ENCODE measurements around the gene XPR1. TPM values are rescaled to one million over a fixed set of nuclear protein-coding genes. Genes with fewer than 3 reads are reported as not detected.

XPR1 gene
- total and polyA plus RNA-seq, 2 donors (not counting 3 experiments of a cell fraction or from before 2014, with no cell fraction given): 23.9 to 26.7 TPM

DNA sequence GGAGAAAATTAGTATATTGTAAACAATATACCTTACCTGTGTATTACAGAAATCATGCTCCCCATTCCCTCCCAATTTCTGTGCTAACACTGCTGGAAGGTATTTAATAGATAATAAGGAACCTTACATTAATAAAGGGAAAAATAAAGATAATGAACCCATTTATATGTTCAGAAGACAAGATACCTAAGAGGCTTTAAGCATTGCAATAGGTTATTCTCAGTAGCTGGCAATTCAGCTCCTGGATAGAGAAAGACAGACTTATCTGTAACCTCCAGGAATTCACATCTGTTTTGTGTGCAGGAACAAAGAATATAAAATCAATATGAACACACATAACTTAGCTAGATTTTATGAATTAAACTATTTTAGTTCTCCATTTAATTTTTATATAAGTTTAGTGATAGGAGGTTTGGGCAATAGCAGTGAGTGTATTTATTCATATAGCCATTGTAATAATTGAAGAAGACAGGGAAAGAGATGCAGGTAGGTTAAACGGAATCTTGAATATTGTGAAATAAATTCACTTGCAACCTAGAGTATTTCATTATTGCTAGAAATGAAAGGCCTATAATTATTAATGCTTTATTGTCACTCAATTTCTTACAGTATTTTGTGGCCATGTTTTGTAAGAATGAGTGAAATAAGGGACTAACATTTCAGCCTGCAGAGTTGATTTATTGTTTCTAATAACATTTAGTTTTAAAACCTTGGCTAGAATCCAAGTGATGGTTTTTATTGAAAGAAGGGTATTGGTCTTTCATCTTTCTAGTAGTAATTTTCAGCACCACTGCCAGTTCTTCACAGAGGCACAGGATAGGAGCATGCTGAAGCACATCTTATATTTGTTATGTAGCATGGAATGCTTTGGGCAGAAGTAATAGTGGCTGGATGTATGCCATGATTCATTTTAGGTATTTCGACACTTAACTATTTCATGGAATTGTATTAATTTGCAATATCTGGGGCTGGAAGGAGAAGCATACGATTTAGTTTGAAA is 1.5 kb downstream of the XPR1 start:
- Histone ChIP-seq H3K79me2 (ENCODE audit: control insufficient read depth, insufficient read depth, low read length) (peaks cover 23% of the 10 kb centered on the region), H3K4me2 (ENCODE audit: insufficient read depth, low read length) (peak overlapping the region; percentile 89), H3K4me1 (ENCODE audit: control insufficient read depth, extremely low read depth, insufficient read depth, low read length) (peaks cover 13% of the 10 kb centered on the region), H3K27me3 (ENCODE audit: control insufficient read depth in 2 of 2, insufficient read depth in 2 of 2, low read length in 2 of 2) (no peaks in the 10 kb centered on the region), H2AFZ (ENCODE audit: low read depth, low read length) (no peak overlapping the region), H3K4me3 (replicated peaks in 1 of 3; ENCODE audit: insufficient read depth in 1 of 3, low read depth in 1 of 3, low read length in 3 of 3) (peak overlapping the region in 2 of 3 experiments; percentile 71 to 90), H3K36me3 (ENCODE audit: control insufficient read depth in 2 of 2, extremely low read depth in 1 of 2, insufficient read depth in 2 of 2, low read length in 2 of 2) (no peaks in the 10 kb centered on the region), H3K9me1 (replicated peaks; ENCODE audit: control insufficient read depth, extremely low read depth, insufficient read depth, low read length) (no peaks in the 10 kb centered on the region), H3K27ac (ENCODE audit: insufficient read depth, low read depth, low read length) (no peak overlapping the region), H4K20me1 (replicated peaks; ENCODE audit: control insufficient read depth, extremely low read depth, insufficient read depth, low read length) (peaks cover 3% of the 10 kb centered on the region), H3K9me3 (replicated peaks; ENCODE audit: control insufficient read depth, insufficient read depth, low read length) (no peaks in the 10 kb centered on the region), H3K9ac (replicated peaks; ENCODE audit: extremely low read depth, insufficient read depth, low read length) (peak overlapping the region; percentile 40)
- dilution Hi-C loops (cut with MboI; ENCODE audit: extremely low pct_ligation_motif_present, low sequenced_read_pairs) (no loop called here), intact Hi-C loops (cut with micrococcal nuclease) (loop anchor here (2.0 to 10.0 kb wide), 7 partner anchors 117 to 509 kb away; partner anchors contain the start of genes IER5, QSOX1 and STX6)
- TF ChIP-seq GATA2 (IDR thresholded peaks at IDR 0.05; ENCODE audit: insufficient read depth, insufficient read length, low read depth, low read length) (no peak), MYC (IDR thresholded peaks at IDR 0.05; ENCODE audit: low read depth, low read length) (no peak), POLR2AphosphoS5 (IDR thresholded peaks at IDR 0.05; ENCODE audit: insufficient read depth, low read depth, low read length) (no peak), JUN (IDR thresholded peaks at IDR 0.05; ENCODE audit: borderline replicate concordance, insufficient read depth, insufficient read length, low read depth) (no peak), POLR2A (IDR thresholded peaks at IDR 0.05; ENCODE audit: low read depth, low read length) (no peak), EZH2 (IDR thresholded peaks at IDR 0.05; ENCODE audit: borderline replicate concordance, low read depth, low read length, severe bottlenecking) (no peak), FOS (IDR thresholded peaks at IDR 0.05; ENCODE audit: borderline replicate concordance, insufficient read depth, low read length) (no peak)
- TF ChIP-seq, protein P1, sequence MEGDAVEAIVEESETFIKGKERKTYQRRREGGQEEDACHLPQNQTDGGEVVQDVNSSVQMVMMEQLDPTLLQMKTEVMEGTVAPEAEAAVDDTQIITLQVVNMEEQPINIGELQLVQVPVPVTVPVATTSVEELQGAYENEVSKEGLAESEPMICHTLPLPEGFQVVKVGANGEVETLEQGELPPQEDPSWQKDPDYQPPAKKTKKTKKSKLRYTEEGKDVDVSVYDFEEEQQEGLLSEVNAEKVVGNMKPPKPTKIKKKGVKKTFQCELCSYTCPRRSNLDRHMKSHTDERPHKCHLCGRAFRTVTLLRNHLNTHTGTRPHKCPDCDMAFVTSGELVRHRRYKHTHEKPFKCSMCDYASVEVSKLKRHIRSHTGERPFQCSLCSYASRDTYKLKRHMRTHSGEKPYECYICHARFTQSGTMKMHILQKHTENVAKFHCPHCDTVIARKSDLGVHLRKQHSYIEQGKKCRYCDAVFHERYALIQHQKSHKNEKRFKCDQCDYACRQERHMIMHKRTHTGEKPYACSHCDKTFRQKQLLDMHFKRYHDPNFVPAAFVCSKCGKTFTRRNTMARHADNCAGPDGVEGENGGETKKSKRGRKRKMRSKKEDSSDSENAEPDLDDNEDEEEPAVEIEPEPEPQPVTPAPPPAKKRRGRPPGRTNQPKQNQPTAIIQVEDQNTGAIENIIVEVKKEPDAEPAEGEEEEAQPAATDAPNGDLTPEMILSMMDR (IDR thresholded peaks at IDR 0.05; ENCODE audit: extremely low read depth in 1 of 2, insufficient read depth in 1 of 2, low read depth in 1 of 2, low read length in 2 of 2): no peak
- TF ChIP-seq, protein P2, sequence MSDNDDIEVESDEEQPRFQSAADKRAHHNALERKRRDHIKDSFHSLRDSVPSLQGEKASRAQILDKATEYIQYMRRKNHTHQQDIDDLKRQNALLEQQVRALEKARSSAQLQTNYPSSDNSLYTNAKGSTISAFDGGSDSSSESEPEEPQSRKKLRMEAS (IDR thresholded peaks at IDR 0.05; ENCODE audit: insufficient read depth, insufficient read length): no peak
- ChIA-PET CTCF (interaction anchor here (0.6 to 4.2 kb wide), 3 partner anchors 9 to 229 kb away, joined by 3 to 34 read pairs (median 3); no protein-coding TSS in a partner anchor), POLR2A (no interaction called here)
- BruUV-seq (replicated peaks): TSS peak; percentile 31
- FAIRE-seq (no peak), DNase-seq (ENCODE audit: low read depth, low spot score) (peak; percentile 12)

Measured in endothelial cell of umbilical vein (primary cell).